B cell (primary cell): ENCODE measurements around the gene DIS3L. TPM values are rescaled to one million over a fixed set of nuclear protein-coding genes. Genes with fewer than 3 reads are reported as not detected.

Source experiments
- ATAC-seq: fragments of 200-7000 bp; cut with Tn5 transposase; one replicate; pipeline ENCODE4 v1.10.0; 2021; ENCODE audit warnings: low read depth, mild to moderate bottlenecking, moderate number of reproducible peaks, moderate library complexity
- CTCF ChIA-PET: fragments of 350-600 bp; sonication (Branson Sonifier 250); formaldehyde crosslinking; loops from one replicate; lab custom pipeline; 2021; ENCODE audit warnings: antibody characterized with exemption, inconsistent platforms; lab: Charles Lee
- POLR2A ChIA-PET: fragments of 350-600 bp; sonication (Branson Sonifier 250); formaldehyde crosslinking; loops from one replicate; lab custom pipeline; 2021; ENCODE audit warnings: antibody characterized with exemption; lab: Charles Lee
- DNase-seq: peaks from one replicate; pipeline ENCODE4 v3.0.0; 2013
- H2AFZ ChIP-seq: 2 replicates; pipeline ENCODE4 v1.6.1; 2012; ENCODE audit warnings: mild to moderate bottlenecking, low read depth, low read length; ENCODE audit not compliant: insufficient read depth, poor library complexity, severe bottlenecking
- H3K27ac ChIP-seq, 2 donors: 1 replicate in 1 of 2; 2 replicates in 1 of 2; pipeline ENCODE4 v1.5.1; 2012 to 2013; ENCODE audit warnings: low read length in 2 of 2, mild to moderate bottlenecking in 2 of 2, moderate library complexity in 1 of 2
- H3K27me3 ChIP-seq, 4 experiments: fragments of 200-600 bp in 1 of 4; sonication (generic) in 1 of 4; replicated peaks in 1 of 4; 1 replicate in 2 of 4; 2 replicates in 2 of 4; pipeline versions ENCODE4 v1.6.1 to v1.7.0; 2013 to 2016; ENCODE audit warnings: low read length in 3 of 4, mild to moderate bottlenecking in 2 of 4, mixed read lengths in 1 of 4, moderate library complexity in 1 of 4; ENCODE audit not compliant: insufficient read depth in 4 of 4, control insufficient read depth in 3 of 4; ENCODE audit errors: control extremely low read depth in 1 of 4
- H3K36me3 ChIP-seq, 2 experiments: replicated peaks in 1 of 2; 1 replicate in 1 of 2; 2 replicates in 1 of 2; pipeline versions ENCODE4 v1.6.1 to v1.7.1; 2013; ENCODE audit warnings: low read length in 1 of 2; ENCODE audit not compliant: insufficient read depth in 2 of 2, control insufficient read depth in 1 of 2; ENCODE audit errors: control extremely low read depth in 1 of 2, extremely low read depth in 1 of 2
- H3K4me1 ChIP-seq, 2 donors: fragments of 200-600 bp in 1 of 2; sonication (generic) in 1 of 2; 1 replicate in 1 of 2; 2 replicates in 1 of 2; pipeline versions ENCODE4 v1.5.1 to v1.6.1; 2013 to 2017; ENCODE audit warnings: low read length in 2 of 2; ENCODE audit not compliant: control insufficient read depth in 2 of 2, insufficient read depth in 2 of 2
- H3K4me2 ChIP-seq: replicated peaks from 2 replicates; pipeline ENCODE3; 2012; ENCODE audit warnings: mild to moderate bottlenecking, low read depth, low read length; ENCODE audit not compliant: poor library complexity, severe bottlenecking
- H3K4me3 ChIP-seq, 5 experiments: fragments of 200-600 bp in 1 of 5; sonication (generic) in 1 of 5; 1 replicate in 3 of 5; 2 replicates in 2 of 5; pipeline versions ENCODE4 v1.5.1 to v1.7.0; 2011 to 2016; ENCODE audit warnings: low read length in 4 of 5, mild to moderate bottlenecking in 4 of 5, low read depth in 2 of 5, control low read depth in 1 of 5, moderate library complexity in 1 of 5; ENCODE audit not compliant: insufficient read depth in 1 of 5; ENCODE audit errors: control extremely low read depth in 1 of 5, extremely low read depth in 1 of 5
- H3K79me2 ChIP-seq: fragments of 200-600 bp; sonication (generic); one replicate; pipeline ENCODE4 v1.6.0; 2016; ENCODE audit warnings: low read length; ENCODE audit not compliant: control insufficient read depth, insufficient read depth
- H3K9ac ChIP-seq: fragments of 200-600 bp; sonication (generic); 2 replicates; pipeline ENCODE4 v1.6.1; 2017; ENCODE audit warnings: mild to moderate bottlenecking, low read length, moderate library complexity
- H3K9me3 ChIP-seq, 3 donors: one replicate each; pipeline versions ENCODE4 v1.6.1 to v1.7.1; 2013; ENCODE audit warnings: low read length in 2 of 3; ENCODE audit not compliant: control insufficient read depth in 2 of 3, insufficient read depth in 1 of 3; ENCODE audit errors: control extremely low read depth in 1 of 3
- H4K20me1 ChIP-seq: 2 replicates; pipeline ENCODE4 v1.6.0; 2012; ENCODE audit warnings: mild to moderate bottlenecking, low read length; ENCODE audit not compliant: insufficient read depth, control insufficient read depth, poor library complexity, severe bottlenecking
- H3K27ac Mint-ChIP-seq: one replicate; pipeline ENCODE4 v1.8.0; 2021; ENCODE audit warnings: mixed read lengths
- H3K27me3 Mint-ChIP-seq: one replicate; pipeline ENCODE4 v1.8.0; 2021; ENCODE audit warnings: mixed read lengths
- H3K4me1 Mint-ChIP-seq: one replicate; pipeline ENCODE4 v1.8.0; 2021; ENCODE audit warnings: mixed read lengths
- H3K4me3 Mint-ChIP-seq: one replicate; pipeline ENCODE4 v1.8.0; 2021; ENCODE audit warnings: mixed read lengths
- H3K9me3 Mint-ChIP-seq: one replicate; pipeline ENCODE4 v1.8.0; 2022; ENCODE audit warnings: mixed read lengths; ENCODE audit not compliant: insufficient read depth
- EZH2 ChIP-seq: IDR thresholded peaks from 2 replicates; pipeline ENCODE4 v1.6.1; 2012; ENCODE audit warnings: borderline replicate concordance, low read depth, mild to moderate bottlenecking, moderate library complexity, low read length; ENCODE audit not compliant: insufficient read depth, poor library complexity, severe bottlenecking
- WGBS: methylation state at CpG from one replicate; pipeline ENCODE4 v1.1.5; 2013; ENCODE audit warnings: missing lambda C conversion rate; ENCODE audit not compliant: insufficient coverage; 5-methylcytosine and 5-hydroxymethylcytosine counted together
- intact Hi-C: fragments of 100-400 bp; cut with micrococcal nuclease; formaldehyde crosslinking; loops from one replicate; pipeline ENCODE4 v1.10.0; 2022
- polyA plus RNA-seq: library from polyadenylated mRNA; depleted of rRNA; stranded (reverse); fragments of >200 nt; gene quantifications from 2 replicates; pipeline ENCODE4 v1.2.3, GENCODE V29; 2012
- total RNA-seq, 2 donors: library from RNA; stranded (reverse); fragments of 120-200 nt in 1 of 2; gene quantifications; 1 replicate in 1 of 2; 2 replicates in 1 of 2; pipeline versions ENCODE4 v1.2.3 to v1.2.4, GENCODE V29; 2013 to 2022
- TF ChIP-seq, protein P1 (sequence below): fragments of 200-600 bp; IDR thresholded peaks from one replicate; pipeline ENCODE4 v1.8.0; 2022; ENCODE audit warnings: antibody characterized with exemption, mild to moderate bottlenecking

Gene DIS3L
- total and polyA plus RNA-seq, 2 donors (not counting 1 experiment from before 2014, with no cell fraction given), result 13.2 to 43.9 TPM

DNA sequence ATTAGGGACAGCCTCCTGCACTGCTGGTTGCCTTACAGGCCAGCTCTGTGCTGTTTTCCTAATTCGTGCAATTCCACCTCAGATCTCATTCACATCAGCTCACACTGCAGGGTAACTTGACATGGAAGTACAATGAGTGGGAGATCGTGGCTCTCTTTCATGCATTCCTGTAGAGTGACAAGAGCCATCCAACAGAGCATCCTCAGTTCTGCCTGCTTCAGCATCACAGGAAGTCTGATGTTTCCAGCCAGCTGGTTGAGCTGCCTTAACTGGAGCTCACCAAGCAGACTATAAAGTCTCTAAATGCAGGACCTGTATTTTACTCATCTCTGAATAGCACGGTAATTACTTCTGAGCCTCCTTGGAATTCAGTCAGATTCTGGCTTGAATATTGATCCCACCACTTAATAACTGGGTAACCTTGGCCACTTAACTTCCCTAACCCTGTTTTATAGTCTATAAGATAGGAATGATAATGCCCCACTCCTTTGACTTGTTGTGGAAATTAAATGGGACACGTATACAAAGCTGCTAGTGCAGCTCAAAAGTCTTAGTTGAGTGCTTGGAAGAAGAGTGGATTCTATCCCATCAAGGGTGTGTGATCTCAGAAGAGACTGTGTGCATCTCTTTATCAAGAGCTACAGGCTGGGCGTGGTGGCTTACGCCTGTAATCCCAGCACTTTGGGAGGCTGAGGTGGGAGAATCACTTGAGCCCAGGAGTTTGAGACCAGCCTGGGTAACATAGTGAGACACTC is 1.4 kb upstream of the DIS3L start:
- Mint-ChIP-seq H3K9me3 (no peaks in the 10 kb centered on the region), H3K4me1 (peaks cover 36% of the 10 kb centered on the region), H3K27me3 (no peaks in the 10 kb centered on the region), H3K27ac (peak overlapping the region; percentile 77), H3K4me3 (peak overlapping the region; percentile 85)
- Histone ChIP-seq H2AFZ (peak overlapping the region; percentile 99), H3K4me3 (no peak overlapping the region), H3K36me3 (no peaks in the 10 kb centered on the region), H3K9me3 (no peaks in the 10 kb centered on the region), H3K4me1 (peaks cover 20 to 26% of the 10 kb centered on the region in 2 donors), H3K27ac (peak overlapping the region in 1 of 2 donors; percentile 93), H3K4me2 (peak overlapping the region; percentile 77), H3K27me3 (no peaks in the 10 kb centered on the region), H3K9ac (no peak overlapping the region), H4K20me1 (no peaks in the 10 kb centered on the region), H3K79me2 (peaks cover 41% of the 10 kb centered on the region)
- ATAC-seq (no peak), DNase-seq (no peak)
- intact Hi-C loops, result loop anchor here (2.0 kb wide), 2 partner anchors 95 to 205 kb away; partner anchors contain the start of genes MAP2K1 and SNAPC5
- POLR2A ChIA-PET, result no interaction called here
- 94% methylated on average over 3 of the region's 6 CpGs for WGBS
- CTCF ChIA-PET, result interaction anchor here (0.9 to 2.3 kb wide), 4 partner anchors 9 to 206 kb away, joined by 3 to 14 read pairs (median 4); partner anchors contain the start of gene SNAPC5
- TF ChIP-seq EZH2, result no peak
- TF ChIP-seq, protein P1, sequence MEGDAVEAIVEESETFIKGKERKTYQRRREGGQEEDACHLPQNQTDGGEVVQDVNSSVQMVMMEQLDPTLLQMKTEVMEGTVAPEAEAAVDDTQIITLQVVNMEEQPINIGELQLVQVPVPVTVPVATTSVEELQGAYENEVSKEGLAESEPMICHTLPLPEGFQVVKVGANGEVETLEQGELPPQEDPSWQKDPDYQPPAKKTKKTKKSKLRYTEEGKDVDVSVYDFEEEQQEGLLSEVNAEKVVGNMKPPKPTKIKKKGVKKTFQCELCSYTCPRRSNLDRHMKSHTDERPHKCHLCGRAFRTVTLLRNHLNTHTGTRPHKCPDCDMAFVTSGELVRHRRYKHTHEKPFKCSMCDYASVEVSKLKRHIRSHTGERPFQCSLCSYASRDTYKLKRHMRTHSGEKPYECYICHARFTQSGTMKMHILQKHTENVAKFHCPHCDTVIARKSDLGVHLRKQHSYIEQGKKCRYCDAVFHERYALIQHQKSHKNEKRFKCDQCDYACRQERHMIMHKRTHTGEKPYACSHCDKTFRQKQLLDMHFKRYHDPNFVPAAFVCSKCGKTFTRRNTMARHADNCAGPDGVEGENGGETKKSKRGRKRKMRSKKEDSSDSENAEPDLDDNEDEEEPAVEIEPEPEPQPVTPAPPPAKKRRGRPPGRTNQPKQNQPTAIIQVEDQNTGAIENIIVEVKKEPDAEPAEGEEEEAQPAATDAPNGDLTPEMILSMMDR, result no peak
